Suprapubic skin (tissue), 4 donors: ENCODE results near the gene NT5C3B. TPM values are rescaled to one million over a fixed set of nuclear protein-coding genes. Genes with fewer than 3 reads are reported as not detected.

ENCODE experiments used
- DNase-seq, 2 donors: peaks; one replicate each; pipeline ENCODE4 v3.0.0-alpha.2; 2019; ENCODE audit warnings: low spot score in 2 of 2
- H3K27ac ChIP-seq: fragments of 200-600 bp; sonication (generic); one replicate; pipeline ENCODE4 v1.5.1; 2019
- H3K27me3 ChIP-seq: fragments of 200-600 bp; sonication (generic); one replicate; pipeline ENCODE4 v1.5.1; 2019
- H3K36me3 ChIP-seq: fragments of 200-600 bp; sonication (generic); one replicate; pipeline ENCODE4 v1.5.1; 2019
- H3K4me1 ChIP-seq: fragments of 200-600 bp; sonication (generic); one replicate; pipeline ENCODE4 v1.5.1; 2019
- H3K4me3 ChIP-seq: fragments of 200-600 bp; sonication (generic); one replicate; pipeline ENCODE4 v1.5.1; 2019; ENCODE audit warnings: mild to moderate bottlenecking
- H3K9me3 ChIP-seq: fragments of 200-600 bp; sonication (generic); one replicate; pipeline ENCODE4 v1.5.1; 2019
- EP300 ChIP-seq: sonication (generic); formaldehyde crosslinking; IDR thresholded peaks from one replicate; pipeline ENCODE4 v1.6.1; 2017; ENCODE audit warnings: antibody characterized with exemption
- POLR2A ChIP-seq, 2 donors: fragments of 450-650 bp; IDR thresholded peaks; one replicate each; pipeline ENCODE4 v1.6.1; 2017; ENCODE audit warnings: antibody characterized with exemption in 2 of 2, mild to moderate bottlenecking in 2 of 2, moderate library complexity in 2 of 2
- POLR2AphosphoS5 ChIP-seq, 3 donors: sonication (generic); formaldehyde crosslinking; IDR thresholded peaks; one replicate each; pipeline ENCODE4 v1.6.1; 2017; ENCODE audit warnings: antibody characterized with exemption in 3 of 3
- WGBS: methylation state at CpG from one replicate; pipeline ENCODE4 v1.1.5; 2018; 5-methylcytosine and 5-hydroxymethylcytosine counted together
- total RNA-seq, 4 donors: library from RNA; depleted of rRNA; stranded (reverse); fragments of >200 nt; gene quantifications; one replicate each; pipeline ENCODE4 v1.1.0, GENCODE V29; 2016
- TF ChIP-seq, protein P1 (sequence below), 2 donors: fragments of 200-600 bp in 1 of 2; fragments of 450-650 bp in 1 of 2; sonication (generic) in 1 of 2; IDR thresholded peaks; one replicate each; pipeline ENCODE4 v1.5.1; 2016 to 2019; ENCODE audit warnings: antibody characterized with exemption in 2 of 2, mild to moderate bottlenecking in 1 of 2, moderate library complexity in 1 of 2

NT5C3B gene
- total RNA-seq, 4 donors from 2014 or later = 21.6 to 41.2 (median 30.7) TPM

DNA sequence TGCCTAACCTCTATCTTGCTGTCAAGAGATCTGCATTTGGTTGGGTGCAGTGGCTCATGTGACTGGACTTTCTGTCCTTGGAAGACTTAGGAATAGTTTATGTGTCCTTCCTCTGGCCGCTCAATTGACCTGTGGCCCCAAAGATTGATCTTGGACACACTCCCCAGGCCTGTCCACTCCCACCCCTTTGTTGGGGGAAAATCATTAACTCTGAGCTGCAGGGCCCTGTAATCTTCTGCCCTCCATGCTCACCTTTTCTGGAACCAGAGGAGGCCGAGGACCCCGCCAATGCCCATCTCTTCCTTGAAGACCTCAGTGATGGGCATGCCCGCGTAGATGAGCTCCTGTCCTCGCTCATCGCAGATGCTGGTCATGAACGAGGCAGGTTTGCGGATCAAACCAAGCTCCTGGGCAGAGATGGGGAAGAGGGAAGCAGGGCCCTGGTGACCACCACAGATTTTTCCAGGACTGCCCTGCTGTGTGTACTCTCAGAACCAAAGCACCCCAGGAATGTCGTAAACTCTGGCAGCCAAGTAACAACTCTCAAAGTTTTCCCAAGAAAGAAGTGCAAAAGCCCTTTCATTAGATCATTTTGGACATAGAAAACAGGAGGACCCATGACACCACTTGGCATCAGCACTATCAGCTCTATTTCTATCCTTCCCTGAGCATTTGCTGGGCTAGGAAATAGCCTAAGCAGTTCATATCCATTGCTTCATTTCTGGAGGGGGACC is 37.7 kb upstream of the NT5C3B start:
- Histone ChIP-seq H3K36me3 (peaks cover 84% of the 10 kb centered on the region), H3K9me3 (no peaks in the 10 kb centered on the region), H3K27me3 (no peaks in the 10 kb centered on the region), H3K4me1 (no peaks in the 10 kb centered on the region), H3K4me3 (no peak overlapping the region), H3K27ac (no peak overlapping the region)
- no peak for DNase-seq
- TF ChIP-seq, protein P1, sequence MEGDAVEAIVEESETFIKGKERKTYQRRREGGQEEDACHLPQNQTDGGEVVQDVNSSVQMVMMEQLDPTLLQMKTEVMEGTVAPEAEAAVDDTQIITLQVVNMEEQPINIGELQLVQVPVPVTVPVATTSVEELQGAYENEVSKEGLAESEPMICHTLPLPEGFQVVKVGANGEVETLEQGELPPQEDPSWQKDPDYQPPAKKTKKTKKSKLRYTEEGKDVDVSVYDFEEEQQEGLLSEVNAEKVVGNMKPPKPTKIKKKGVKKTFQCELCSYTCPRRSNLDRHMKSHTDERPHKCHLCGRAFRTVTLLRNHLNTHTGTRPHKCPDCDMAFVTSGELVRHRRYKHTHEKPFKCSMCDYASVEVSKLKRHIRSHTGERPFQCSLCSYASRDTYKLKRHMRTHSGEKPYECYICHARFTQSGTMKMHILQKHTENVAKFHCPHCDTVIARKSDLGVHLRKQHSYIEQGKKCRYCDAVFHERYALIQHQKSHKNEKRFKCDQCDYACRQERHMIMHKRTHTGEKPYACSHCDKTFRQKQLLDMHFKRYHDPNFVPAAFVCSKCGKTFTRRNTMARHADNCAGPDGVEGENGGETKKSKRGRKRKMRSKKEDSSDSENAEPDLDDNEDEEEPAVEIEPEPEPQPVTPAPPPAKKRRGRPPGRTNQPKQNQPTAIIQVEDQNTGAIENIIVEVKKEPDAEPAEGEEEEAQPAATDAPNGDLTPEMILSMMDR (IDR thresholded peaks at IDR 0.05) = no peak
- TF ChIP-seq POLR2AphosphoS5 (IDR thresholded peaks at IDR 0.05) (no peak), EP300 (no peak), POLR2A (IDR thresholded peaks at IDR 0.05) (no peak)
- WGBS = 98% methylated on average over 9 of the region's 10 CpGs

DNA sequence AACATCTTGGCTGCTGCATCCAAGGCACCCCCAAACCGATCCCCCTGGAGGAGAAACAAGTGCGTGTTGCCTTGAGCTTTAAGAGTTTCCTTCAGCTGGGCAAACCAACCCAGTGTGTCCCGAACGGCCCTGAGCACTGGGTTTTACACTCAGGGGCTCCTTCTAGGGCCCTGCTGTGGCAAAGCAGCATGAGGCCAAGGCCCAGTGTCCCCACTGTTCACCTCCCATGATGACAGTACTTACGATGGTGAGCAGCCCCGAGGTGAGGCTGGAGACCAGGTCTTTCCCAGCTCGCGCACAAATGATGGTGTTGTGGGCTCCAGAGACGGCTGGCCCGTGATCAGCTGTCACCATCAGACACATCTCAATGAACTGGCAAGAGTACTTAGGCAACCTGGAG is 35.8 kb upstream of the NT5C3B start:
- Histone ChIP-seq H3K4me1 (no peaks in the 10 kb centered on the region), H3K27ac (no peak overlapping the region), H3K27me3 (no peaks in the 10 kb centered on the region), H3K36me3 (peaks cover 81% of the 10 kb centered on the region), H3K4me3 (no peak overlapping the region), H3K9me3 (no peaks in the 10 kb centered on the region)
- TF ChIP-seq, protein P1 (IDR thresholded peaks at IDR 0.05) = no peak
- TF ChIP-seq EP300 = no peak
- TF ChIP-seq POLR2AphosphoS5 (IDR thresholded peaks at IDR 0.05) = no peak
- TF ChIP-seq POLR2A (IDR thresholded peaks at IDR 0.05) = no peak
- no peak for DNase-seq
- 97% methylated on average over 10 of the region's 10 CpGs for WGBS

DNA sequence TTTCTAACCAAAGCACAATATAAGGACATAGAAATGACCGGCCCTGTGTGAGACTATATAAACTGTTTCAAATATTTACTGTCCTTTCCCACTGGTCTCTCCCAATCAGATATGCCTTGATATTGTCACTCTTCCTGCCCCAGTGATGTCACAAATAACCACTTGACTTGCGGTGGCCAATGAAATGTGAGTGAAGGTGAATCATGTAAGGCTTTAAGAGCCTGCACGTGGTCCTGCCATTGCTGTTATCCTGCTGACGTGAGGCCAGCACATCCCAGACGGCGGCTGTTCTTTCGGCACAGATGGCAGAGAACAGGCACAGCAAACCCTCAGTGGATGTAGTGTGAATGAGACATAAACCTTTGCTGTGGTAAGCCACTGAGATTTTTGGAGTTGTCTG is 34.6 kb upstream of the NT5C3B start:
- WGBS = 88% methylated on average over 7 of the region's 7 CpGs
- H3K27me3 ChIP-seq = no peaks in the 10 kb centered on the region
- no peak overlapping the region for H3K4me3 ChIP-seq
- no peak for DNase-seq
- TF ChIP-seq, protein P1 (IDR thresholded peaks at IDR 0.05) = no peak
- TF ChIP-seq POLR2A (IDR thresholded peaks at IDR 0.05) = no peak
- no peak for TF ChIP-seq EP300
- TF ChIP-seq POLR2AphosphoS5 (IDR thresholded peaks at IDR 0.05) = no peak
- H3K9me3 ChIP-seq = no peaks in the 10 kb centered on the region
- H3K36me3 ChIP-seq = peaks cover 76% of the 10 kb centered on the region
- no peak overlapping the region for H3K27ac ChIP-seq
- peaks cover under 1% of the 10 kb centered on the region for H3K4me1 ChIP-seq

DNA sequence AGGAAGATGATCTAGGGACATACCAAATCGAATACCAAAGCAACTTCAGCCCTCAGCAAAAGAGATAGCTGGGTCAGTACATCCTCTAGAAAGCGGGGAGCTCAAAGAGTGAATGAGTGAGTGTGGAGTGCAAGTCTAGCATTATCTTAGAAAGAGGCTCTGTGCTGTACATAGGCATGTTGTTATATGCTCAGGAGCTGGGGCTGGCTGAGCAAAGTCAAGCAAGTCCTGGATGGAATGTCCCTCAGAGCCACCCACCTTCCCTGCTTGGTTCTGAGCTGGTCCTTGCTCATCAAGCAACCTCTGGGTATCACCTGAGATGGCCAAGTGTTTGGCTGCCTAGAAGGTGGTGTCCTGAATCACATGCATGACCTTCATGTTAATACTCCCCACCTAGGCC is 34.1 kb upstream of the NT5C3B start:
- Histone ChIP-seq H3K9me3 (no peaks in the 10 kb centered on the region), H3K4me1 (peaks cover 3% of the 10 kb centered on the region), H3K27ac (no peak overlapping the region), H3K27me3 (no peaks in the 10 kb centered on the region), H3K4me3 (no peak overlapping the region), H3K36me3 (peaks cover 76% of the 10 kb centered on the region)
- 91% methylated on average over 2 of the region's 2 CpGs for WGBS
- DNase-seq = no peak
- TF ChIP-seq EP300 = no peak
- TF ChIP-seq POLR2A (IDR thresholded peaks at IDR 0.05) = no peak
- TF ChIP-seq, protein P1 (IDR thresholded peaks at IDR 0.05) = no peak
- TF ChIP-seq POLR2AphosphoS5 (IDR thresholded peaks at IDR 0.05) = no peak

DNA sequence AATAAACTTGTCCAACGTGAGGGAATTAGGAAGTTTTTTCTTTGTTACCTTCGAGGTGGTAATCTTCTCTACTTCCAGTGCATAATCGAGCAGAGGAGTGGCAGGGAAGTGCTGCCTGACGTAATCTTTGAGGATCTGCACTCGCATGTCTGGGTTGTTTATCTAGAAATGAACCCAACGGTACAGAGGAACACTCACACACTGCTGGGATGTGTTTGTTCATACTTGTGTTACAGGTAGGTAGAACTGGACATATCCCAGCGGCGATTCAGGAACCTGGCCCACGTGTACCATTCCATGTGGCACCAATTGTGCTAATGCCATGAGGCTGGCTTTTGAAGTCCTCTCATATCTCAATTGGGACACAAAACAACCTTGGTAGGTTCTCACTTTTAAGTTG is 33.4 kb upstream of the NT5C3B start:
- H3K27ac ChIP-seq = no peak overlapping the region
- WGBS = 57% methylated on average over 9 of the region's 9 CpGs
- no peaks in the 10 kb centered on the region for H3K9me3 ChIP-seq
- no peak overlapping the region for H3K4me3 ChIP-seq
- no peak for DNase-seq
- H3K4me1 ChIP-seq = peaks cover 5% of the 10 kb centered on the region
- peaks cover 69% of the 10 kb centered on the region for H3K36me3 ChIP-seq
- TF ChIP-seq, protein P1 (IDR thresholded peaks at IDR 0.05) = no peak
- TF ChIP-seq EP300 = no peak
- no peak for TF ChIP-seq POLR2A (IDR thresholded peaks at IDR 0.05)
- no peak for TF ChIP-seq POLR2AphosphoS5 (IDR thresholded peaks at IDR 0.05)
- H3K27me3 ChIP-seq = no peaks in the 10 kb centered on the region
